GM21717 (cell line): ENCODE data around the gene MFN2.
"Not testable (repeated sequence)": the region's sequence is repeated elsewhere in the genome, so short reads cannot be mapped to it uniquely, and the experiment has no call there.

ENCODE experiments used
- ATAC-seq: cut with Tn5 transposase; IDR thresholded peaks from one replicate; pipeline ENCODE4 v1.9.1; 2021; ENCODE audit warnings: mild to moderate bottlenecking, moderate library complexity; ENCODE audit not compliant: unreplicated experiment

MFN2 gene

GRCh38 chr1:11991969-11992676 lies 11.9 kb downstream of the MFN2 start:
- no peak for ATAC-seq

- no peak for ATAC-seq
Observed at GRCh38 chr1:11997081-11997850, 17.0 kb downstream of the MFN2 start.

GRCh38 chr1:11998636-11999035 lies 18.4 kb downstream of the MFN2 start:
- ATAC-seq: no peak

- no peak for ATAC-seq
Observed at GRCh38 chr1:11999236-11999635, 19.0 kb downstream of the MFN2 start.

- ATAC-seq: no peak
Observed at GRCh38 chr1:12001249-12001917, 21.1 kb downstream of the MFN2 start.

GRCh38 chr1:12001996-12002493 lies 21.8 kb downstream of the MFN2 start:
- ATAC-seq: no peak

- ATAC-seq: no peak
Observed at GRCh38 chr1:12003762-12004161, 23.5 kb downstream of the MFN2 start.

GRCh38 chr1:12005488-12006166 lies 25.4 kb downstream of the MFN2 start:
- ATAC-seq: no peak

- ATAC-seq: no peak
Observed at GRCh38 chr1:12006167-12006921, 26.1 kb downstream of the MFN2 start.

- ATAC-seq: no peak
Observed at GRCh38 chr1:12007204-12007603, 27.0 kb downstream of the MFN2 start.

- not testable (repeated sequence) for ATAC-seq
Observed at GRCh38 chr1:12008355-12008754, 28.1 kb downstream of the MFN2 start.

- no peak for ATAC-seq
Observed at GRCh38 chr1:12009318-12009947, 29.2 kb downstream of the MFN2 start.

- no peak for ATAC-seq
Observed at GRCh38 chr1:12010746-12011570, 30.7 kb downstream of the MFN2 start.

GRCh38 chr1:12011998-12012397 lies 31.8 kb downstream of the MFN2 start:
- ATAC-seq: no peak

GRCh38 chr1:12012560-12013316 lies 32.5 kb downstream of the MFN2 start:
- no peak for ATAC-seq

GRCh38 chr1:12014141-12014991 lies 34.1 kb downstream of the MFN2 start:
- no peak for ATAC-seq

- no peak for ATAC-seq
Observed at GRCh38 chr1:12015001-12015491, 34.8 kb downstream of the MFN2 start.
